COLO829 (cell line): Measurements from ENCODE around the gene SLC1A7.
"Not testable (repeated sequence)": the region's sequence is repeated elsewhere in the genome, so short reads cannot be mapped to it uniquely, and the experiment has no call there.

ENCODE experiments used
- DNase-seq: peaks from one replicate; pipeline ENCODE4 v3.0.0; 2012; ENCODE audit warnings: low spot score

Gene SLC1A7

DNA sequence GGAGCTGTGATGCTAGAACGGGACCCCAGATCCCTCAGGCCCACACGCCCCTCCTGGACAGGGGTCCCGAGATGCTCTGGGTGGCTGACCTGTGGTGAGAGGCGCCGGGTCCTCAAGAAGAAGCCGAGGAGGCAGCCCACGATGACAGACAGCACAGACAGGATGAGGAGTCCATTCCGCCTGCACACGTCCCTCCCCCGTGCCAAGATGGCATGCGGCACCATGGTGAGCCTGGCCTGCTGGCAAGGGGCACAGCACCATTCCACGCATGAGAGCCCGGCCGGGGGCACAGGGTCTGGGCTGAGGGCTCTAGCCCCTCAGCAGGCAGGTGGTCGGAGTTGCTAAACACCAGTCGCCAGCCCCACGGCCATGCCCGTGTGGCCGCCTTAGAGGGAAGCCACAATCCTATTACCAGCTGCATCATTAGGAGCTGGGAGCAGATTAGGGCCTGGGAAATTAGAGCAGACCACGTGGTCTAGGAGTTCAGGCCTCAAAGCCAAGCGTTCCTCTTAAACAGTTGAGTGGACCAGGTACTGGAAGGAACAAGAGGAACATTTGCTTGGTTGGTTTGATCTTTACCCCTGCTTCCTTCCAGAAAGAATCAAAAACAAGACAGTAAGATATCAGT is at the start of gene SLC1A7:
Gene SLC1A7, minus strand, starts transcription at position 413 of the 628 bp plus-strand sequence. Its CDS starts 189 bp downstream, at position 224.
- DNase-seq: no peak

DNA sequence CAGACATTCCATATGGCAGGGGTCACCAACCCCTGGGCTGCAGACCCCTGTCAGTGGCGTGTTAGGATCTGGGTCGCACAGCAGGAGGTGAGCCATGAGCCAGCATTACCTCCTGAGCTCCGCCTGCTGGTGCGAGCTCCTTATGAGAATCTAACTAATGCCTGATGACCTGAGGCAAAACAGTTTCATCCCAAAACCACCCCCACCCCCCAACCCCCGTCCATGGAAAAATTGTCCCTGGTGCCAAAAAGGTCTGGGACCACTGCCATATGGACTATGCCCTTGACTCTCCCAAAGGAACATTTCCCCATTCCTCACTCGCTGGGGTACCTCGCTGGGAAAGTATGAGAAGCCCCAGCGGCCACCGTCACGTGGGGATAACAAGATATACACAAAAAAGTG is 47.8 kb upstream of the SLC1A7 start:
- DNase-seq: no peak

DNA sequence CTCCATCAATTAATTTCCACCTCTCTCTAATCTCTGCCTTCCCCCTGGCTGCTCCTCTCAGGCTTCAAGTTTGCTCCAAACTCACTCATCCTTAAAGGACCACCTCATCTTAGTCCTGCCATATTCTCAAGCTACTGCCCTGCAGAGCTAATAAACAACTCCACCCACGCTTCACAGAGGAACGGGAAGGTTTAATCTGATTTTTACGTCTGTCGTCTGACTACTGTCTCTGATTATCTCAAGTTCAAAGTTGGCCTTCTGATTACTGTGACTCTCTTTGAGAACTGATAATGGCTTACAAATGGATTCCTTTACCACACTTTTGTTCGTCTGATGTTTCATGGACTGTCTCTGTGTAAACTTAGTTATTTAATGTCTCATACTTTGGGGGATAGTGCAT is 46.6 kb upstream of the SLC1A7 start:
- no peak for DNase-seq

DNA sequence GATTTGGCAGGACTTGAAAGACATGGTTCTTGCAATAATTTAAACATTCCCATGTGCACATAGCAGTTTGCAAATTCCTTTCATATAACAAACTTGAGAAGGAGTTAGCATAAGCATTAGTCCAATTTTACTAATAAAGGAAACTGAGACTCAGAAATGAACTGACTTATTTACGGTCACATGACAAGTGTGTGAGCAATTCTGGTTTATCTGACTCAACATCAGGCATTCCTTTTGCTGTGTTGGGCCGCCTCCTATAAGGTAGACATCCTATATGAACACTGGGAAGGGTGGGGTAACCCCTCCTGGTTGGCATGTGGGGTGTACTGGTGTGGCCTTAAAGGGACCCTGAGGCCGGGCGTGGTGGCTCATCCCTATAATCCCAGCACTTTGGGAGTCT is 45.7 kb upstream of the SLC1A7 start:
- DNase-seq: no peak

DNA sequence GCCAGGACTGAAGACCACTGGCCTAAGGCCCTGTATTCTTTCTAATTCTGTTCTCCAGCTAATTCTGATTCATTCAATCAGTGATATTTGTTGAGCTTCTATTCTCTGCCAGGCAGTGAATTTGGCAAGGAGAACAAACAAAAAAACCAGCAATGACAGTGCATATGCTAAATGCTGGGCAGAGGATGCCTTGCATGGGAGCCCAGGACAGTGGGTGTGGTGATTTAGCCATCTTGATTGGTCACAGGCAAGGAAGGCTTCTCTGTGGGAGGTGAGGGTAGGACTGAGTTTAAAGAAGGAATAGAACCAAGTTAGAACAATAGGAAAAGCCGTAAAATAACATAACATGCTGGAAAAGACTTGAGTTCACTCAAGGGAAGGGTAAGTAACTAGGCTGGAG is 45.0 kb upstream of the SLC1A7 start:
- no peak for DNase-seq

DNA sequence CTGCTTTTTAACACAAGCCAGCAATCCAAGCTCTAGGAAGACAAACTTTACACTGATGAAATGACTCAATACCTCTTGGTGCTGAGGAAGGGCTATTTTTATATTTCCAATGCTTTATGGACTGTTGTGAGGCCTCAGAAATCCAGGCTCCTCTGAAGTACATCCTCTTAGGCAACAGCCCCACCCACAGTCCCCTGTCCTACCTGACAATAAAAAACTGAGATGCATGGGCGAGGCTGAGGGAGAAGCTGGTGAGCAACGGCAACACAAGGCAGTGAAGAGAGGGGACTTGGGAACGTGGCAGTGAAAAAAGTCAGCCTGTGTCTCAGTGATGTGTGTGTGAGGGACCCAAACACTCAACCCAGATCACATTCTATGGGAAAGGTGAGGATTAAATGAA is 44.1 kb upstream of the SLC1A7 start:
- DNase-seq: no peak

DNA sequence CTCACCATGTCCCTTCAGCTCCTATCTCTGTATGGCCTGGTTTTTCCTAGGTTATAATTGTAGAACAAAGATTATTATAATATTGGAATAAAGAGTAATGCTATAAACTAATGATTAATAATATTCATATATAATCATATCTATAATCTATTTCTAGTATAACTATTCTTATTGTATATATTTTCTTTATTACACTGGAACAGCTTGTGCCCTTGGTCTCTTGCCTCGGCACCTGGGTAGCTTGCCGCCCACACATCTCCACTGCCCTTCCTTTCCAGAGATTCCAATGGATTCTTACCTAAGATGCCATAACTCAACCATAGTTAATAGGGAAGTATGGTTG is 43.5 kb upstream of the SLC1A7 start:
- not testable (repeated sequence) for DNase-seq

DNA sequence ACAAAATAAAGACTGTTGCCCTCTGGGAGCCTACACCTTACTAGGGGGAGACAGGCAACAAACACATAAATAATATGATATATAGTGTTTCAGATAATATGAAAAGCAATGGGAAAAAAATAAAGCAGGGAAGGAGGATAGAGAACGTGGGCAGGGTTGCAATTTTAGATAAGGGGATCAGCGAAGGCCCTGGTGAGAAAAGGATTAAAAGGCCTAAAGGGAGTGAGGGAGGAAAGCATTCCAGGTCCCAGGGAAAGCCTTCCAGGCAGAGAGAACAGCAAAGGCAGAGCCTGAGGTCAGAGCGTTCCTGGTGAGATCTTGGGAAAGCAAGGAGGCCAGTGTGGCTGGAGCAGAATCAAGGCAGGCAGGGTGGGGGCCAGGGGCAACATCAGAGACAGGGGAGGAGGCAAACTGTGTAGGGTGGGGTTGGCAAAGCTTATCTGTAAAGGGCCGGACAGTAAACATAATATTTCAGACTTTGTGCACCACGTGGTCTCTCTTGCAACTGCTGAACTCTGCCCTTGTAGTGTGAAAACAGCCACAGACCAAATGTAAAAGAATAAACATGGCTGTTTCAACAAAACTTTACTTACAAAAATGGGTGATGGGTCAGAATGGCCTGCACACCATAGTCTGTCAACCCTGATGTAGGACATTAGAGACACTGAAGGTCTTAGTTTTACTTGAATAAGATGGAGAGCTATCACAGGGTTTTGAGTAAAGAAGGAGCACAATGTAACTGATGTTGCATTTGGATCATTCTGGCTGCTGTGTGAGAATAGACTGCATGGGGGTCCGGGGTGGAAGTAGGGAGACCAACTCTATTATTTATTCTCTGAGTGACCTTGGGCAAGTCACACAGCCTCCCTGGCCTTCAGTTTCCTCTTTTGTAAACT is 40.9 kb upstream of the SLC1A7 start:
- DNase-seq: no peak

DNA sequence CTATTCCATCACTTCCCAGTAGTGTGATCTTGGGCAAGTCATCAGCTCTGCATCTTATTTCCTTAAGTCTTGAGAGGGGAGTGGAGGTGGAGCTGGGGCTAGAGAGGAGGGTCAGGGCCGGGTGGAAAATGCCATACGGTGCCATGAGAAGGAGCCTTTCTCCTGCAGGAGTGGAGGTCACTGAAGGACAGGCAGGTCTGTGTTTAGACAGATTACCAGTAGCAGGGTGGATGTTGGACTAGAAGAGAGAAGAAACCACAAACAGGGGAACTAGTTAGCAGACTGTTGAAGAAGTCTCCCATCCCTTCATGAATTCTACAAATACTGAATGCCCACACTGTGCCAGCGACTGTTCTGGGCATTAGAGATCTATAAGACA is 40.3 kb upstream of the SLC1A7 start:
- DNase-seq: no peak

DNA sequence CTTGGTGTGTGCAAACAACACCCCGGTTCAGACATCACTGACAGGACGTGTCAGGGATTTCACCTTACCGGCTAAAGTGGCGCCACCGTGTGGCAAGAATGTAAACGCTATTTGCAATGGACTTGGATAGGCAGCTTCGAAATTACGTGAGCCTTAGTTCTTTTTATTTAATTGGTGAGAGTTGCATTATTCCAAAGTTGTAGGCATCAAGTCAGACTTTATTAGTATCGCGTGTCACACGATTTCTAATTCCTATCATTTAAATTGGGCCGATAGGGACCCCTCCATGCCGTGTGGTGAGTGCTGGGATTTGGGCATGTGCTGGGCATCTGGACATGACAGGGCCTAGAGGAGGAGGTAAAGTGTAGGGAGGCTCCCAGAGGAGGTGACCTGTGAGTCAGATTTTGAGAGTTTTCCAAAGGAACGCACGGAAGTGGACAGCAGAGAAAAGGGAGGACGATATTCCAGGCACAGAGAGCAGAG is 39.7 kb upstream of the SLC1A7 start:
- peak; percentile 75 for DNase-seq

DNA sequence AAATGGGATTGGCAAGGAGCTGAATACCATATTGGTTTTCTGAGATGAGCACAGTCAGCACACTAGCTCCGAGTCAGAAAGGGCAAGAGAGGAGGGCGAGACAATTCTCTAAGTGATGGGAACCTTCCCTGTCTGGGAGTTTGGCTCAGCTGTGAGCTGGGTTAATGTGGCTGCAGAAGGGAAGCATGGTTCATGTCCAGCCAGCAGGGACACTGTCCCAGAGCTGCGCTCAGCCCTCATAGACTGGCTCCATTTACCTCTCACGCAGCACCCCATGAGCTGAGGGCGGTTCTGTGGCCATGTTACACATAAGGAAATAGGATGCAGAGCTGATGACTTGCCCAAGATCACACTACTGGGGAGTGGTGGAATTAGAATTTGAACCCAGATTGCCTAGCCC is 38.5 kb upstream of the SLC1A7 start:
- no peak for DNase-seq

DNA sequence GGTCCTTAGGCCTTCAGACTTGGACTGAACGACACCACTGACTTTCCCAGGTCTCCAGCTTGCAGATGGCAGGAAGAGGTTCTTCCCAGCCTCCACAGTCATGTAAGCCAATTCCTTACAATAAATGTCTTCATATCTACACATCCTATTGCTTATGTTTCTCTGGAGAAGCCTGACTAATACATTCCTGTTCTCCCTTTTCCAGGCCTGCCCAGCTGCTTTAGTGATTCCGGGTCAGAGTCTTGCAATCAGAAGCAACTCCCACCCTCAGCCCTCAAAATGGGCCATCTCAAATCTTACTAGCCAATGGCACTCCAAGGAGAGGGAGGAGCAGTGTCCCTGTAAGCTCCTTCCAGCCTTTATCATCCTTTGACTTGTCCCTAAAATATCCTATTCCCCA is 37.8 kb upstream of the SLC1A7 start:
- no peak for DNase-seq

DNA sequence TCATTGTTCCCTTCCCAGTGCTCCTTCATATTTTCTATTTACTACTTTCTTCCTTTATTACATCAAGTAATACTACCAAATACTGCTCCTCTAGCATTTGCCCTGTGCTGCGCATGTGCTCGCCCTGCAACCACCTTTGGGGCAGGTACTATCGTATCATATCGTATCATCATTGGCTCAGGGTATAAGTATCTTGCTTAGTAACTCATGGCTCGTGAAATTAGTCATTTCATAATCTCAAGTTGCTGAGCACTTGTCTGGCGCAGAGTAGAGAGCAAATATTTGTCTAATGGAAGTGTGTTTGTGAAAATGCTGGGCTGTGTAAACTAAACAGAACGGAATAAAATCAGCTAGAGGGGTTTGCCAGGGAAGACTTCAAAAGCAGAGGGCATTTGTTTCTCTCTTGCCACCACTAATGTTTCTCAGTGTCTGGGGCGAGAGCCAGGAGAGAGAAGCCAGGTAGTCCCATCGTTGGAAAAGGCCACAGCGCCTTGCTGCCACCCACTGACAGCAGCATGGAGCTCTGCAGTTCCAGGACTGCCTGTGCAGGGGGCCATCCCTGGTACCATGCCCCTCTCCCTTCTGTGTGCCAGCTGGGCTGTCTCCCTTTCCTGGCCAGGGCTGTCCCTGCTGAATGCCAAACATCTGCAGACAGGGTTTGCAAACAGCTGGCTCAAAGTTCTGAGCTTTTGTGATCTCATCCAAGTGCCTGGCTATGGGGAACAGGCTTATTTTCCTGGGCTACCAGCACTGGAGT is 34.2 kb upstream of the SLC1A7 start:
- DNase-seq: no peak

DNA sequence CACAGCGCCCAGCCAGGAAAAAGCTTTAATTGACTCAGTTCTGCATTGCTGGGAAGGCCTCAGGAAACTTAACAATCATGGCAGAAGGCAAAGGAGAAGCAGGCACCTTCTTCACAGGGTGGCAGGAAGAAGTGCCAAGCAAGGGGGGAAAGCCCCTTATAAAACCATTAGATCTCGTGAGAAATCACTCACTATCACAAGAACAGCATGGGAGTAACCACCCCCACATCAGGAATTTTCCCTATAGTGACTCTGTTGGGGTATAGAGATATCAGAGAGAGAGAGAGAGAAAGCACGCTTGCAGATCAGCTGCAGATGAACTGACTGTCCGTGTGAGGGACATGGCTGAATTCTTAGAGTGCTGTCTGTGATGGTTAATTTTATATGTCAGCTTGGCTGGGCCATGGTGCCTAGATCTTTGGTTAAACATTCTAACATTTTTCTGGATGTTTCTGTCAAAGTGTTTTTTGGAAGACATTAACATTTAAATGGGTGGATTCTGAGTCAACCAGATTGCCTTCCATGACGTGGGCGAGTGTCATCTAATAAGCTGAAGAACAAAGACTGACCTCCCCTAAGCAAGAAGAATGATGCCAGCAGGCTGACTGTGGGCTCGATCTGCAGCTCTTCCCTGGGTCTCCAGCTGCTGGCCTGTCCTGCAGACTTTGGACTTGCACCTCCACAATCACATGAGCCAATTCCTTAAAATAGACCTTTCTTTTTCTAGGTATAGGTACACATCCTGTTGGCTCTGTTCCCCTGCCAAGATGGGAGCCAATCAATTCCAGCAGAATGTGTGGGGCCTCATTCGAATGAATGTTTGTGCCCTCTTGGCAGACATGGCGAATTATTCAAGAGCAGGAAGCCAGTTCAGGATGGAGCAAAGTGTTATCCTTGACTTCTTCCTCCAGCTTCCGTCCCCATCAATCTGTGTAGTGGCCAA is 32.8 kb upstream of the SLC1A7 start:
- DNase-seq: no peak

DNA sequence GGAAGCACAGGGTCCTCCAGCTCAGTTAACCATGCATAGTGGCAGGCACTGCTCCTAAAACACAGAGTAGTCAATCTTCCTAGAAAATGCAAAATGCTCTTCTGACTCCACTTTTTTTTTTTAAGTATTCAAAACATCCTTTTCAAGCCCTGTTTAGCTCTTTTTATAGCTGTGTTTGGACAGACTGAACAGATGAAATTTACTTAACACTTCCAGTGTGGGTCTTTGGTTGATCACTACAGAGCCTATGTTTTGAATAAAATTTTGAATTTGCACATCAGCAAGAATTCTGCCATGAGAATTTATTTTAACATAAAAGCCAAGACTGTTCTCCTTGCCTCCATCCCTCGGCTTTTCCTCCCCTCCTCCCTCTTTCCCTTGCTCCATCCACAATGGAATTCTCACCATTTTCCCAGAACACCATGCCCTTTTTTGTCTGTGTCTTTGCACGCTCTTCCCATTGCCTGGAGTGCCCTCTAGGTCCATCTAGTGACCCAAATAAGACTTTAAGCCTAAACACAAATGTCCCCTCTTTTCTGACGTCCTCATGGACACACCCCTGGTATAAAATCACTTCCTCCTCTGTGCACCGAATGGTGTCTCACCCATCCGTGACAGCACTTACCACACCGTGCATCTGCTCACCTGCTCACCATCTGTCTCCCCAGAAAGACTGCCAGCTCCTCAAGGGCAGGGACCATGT is 30.1 kb upstream of the SLC1A7 start:
- no peak for DNase-seq

DNA sequence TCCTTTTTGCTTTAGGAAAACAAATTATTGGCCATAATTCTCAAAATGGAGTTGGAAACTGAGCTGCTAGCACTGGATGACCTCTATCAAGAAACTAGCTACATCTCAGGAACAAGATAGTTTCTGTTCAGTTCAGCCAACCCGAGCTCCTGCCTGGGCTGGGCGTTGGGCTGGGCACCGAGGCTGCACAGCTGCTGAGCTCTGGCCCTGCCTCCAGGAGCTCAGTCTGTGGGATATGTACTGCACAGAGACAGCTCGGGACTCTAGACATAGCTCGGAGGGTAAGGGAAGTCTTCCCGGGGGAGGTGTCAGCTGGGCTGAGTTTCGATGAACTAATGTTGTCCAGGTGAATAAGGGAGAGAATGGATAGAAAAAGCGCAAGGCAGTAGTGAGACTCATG is 24.5 kb upstream of the SLC1A7 start:
- DNase-seq: no peak

DNA sequence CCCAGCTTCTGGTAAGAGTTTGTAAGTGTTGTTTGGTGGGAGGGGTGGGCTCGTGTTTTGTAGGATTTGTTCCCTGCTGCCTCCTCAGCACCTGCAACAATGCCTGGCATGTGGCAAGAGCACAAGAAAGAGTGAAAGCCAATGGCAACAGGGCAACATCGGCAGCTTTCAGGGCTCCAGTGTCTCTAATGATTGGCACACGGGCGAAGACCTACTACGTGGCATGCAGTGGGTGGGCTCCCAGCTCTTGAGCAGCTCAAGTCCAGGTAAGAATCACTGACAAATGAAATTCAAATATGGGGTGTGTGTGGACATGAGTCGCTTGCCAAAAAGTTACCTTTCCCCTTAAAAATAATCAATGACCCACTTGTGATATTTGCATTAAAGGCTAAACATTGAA is 23.9 kb upstream of the SLC1A7 start:
- DNase-seq: no peak

DNA sequence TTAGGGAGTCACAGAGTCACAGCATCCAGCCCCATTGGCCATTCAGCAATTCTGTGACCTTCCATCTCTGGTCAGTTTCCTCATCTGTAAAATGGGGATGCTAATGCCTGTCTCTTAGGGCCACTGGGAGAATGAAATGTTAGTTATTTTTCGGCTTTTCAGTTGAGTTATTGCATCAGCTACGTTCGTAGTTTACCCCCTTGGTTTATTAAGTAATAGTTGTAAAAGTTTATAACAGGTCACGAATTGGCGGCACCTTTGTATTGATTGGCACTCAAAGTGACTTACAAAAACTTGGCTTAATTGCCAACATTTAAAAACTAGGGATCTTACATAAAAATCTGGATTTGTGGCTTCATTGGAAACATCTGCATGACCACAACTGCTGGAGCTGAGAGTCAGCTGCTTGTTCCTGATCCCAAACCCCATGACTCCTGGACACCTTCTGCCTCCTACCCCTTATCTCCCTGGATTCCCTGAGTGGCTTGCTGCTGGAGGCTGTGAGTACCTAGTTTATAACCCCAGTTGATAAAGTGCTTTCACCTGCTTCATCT is 23.0 kb upstream of the SLC1A7 start:
- DNase-seq: no peak

DNA sequence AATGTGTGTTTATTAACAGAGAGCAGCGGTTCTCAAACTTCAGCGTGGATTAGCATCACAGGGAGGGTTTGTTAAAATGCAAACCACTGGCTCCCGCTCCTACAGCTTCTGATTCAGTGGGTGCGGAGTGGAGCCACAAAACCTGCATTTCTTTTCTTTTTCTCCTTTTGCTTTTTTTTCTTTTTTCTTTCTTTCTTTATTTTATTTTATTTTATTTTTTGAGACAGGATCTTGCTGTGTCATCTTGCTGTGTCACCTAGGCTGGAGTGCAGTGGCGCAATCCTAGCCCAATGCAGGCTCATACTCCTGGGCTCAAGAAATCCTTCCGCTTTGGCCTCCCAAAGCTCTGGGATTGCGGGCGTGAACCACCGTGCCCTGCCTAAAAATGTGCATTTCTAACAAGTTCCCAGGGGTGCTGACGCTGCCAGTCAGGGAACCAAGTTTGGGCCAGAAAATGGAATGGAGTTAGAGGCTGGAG is 20.9 kb upstream of the SLC1A7 start:
- DNase-seq: no peak

DNA sequence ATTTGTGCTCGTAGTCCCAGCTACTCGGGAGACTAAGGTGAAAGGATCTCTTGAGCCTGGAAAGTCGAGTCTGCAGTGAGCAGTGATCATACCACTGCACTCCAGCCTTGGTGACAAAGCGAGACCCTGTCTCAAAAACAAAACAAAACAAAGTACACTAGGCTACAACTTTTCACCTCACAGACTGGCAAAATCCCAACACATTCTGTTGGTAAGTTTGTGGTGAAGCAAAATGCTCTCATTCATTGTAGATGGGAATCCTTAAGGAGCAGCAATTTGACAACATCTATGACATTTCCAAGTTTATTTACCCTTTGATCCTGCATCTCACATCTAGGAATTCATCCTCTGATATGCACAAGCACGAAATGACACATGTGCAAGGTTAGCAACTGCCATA is 20.2 kb upstream of the SLC1A7 start:
- no peak for DNase-seq

DNA sequence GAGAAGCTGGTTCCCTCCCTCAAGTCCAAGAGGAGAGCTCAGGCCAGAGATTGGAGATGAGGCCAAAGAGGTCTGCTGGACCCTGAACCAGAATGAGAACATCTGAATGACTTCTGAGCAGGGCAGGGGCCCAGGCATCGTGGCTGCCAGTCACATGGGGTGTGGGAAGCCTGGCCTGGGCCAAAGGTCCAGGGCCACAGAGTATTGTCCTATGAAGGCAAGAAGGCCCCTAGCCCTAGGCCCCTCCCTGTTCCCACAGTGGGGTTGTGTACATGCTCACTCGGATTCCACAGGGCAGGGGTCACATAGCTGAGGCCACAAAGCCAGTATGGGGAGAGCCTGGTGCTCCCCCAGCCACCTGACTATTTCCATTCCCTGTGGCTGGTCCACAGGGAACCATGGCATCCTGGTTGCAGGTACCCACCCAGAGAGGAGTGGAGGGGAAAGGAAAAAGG is 18.5 kb upstream of the SLC1A7 start:
- no peak for DNase-seq
